ENCODE measurements around the gene CD81. TPM values are rescaled to one million over a fixed set of nuclear protein-coding genes. Genes with fewer than 3 reads are reported as not detected.

CD81 gene
- total RNA-seq, 4 donors from 2014 or later: 54.5 to 87.0 (median 66.8) TPM

GRCh38 chr11:2395856-2396255 is 18.7 kb downstream of the CD81 start:
- peaks cover 12 to 22% of the 10 kb centered on the region in 2 donors for H3K4me1 ChIP-seq
- intact Hi-C loops (cut with DNase I; ENCODE audit: low total_unique reads): no loop called here

GRCh38 chr11:2396471-2396870 is 19.4 kb downstream of the CD81 start:
- in situ Hi-C loops (cut with MboI; ENCODE audit: low sequenced_read_pairs in 4 of 4): no loop called here
- no peak for ATAC-seq
- DNase-seq: no peak
- Histone ChIP-seq H3K36me3 (peaks cover 0 to 27% of the 10 kb centered on the region in 2 donors), H3K27me3 (no peaks in the 10 kb centered on the region), H3K9me3 (no peaks in the 10 kb centered on the region), H3K4me3 (no peak overlapping the region), H3K4me1 (peaks cover 12 to 19% of the 10 kb centered on the region in 2 donors), H3K27ac (no peak overlapping the region)
- intact Hi-C loops (cut with DNase I; ENCODE audit: low total_unique reads): no loop called here
- no peak for TF ChIP-seq POLR2A (IDR thresholded peaks at IDR 0.05)
- TF ChIP-seq, protein P1, sequence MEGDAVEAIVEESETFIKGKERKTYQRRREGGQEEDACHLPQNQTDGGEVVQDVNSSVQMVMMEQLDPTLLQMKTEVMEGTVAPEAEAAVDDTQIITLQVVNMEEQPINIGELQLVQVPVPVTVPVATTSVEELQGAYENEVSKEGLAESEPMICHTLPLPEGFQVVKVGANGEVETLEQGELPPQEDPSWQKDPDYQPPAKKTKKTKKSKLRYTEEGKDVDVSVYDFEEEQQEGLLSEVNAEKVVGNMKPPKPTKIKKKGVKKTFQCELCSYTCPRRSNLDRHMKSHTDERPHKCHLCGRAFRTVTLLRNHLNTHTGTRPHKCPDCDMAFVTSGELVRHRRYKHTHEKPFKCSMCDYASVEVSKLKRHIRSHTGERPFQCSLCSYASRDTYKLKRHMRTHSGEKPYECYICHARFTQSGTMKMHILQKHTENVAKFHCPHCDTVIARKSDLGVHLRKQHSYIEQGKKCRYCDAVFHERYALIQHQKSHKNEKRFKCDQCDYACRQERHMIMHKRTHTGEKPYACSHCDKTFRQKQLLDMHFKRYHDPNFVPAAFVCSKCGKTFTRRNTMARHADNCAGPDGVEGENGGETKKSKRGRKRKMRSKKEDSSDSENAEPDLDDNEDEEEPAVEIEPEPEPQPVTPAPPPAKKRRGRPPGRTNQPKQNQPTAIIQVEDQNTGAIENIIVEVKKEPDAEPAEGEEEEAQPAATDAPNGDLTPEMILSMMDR (IDR thresholded peaks at IDR 0.05 in 4 of 5, conservative IDR thresholded peaks at IDR 0.05 in 1 of 5): no peak

More at GRCh38 chr11:2395856-2396255, 18.7 kb downstream of the CD81 start:
- DNase-seq (no peak), ATAC-seq (no peak)
- Histone ChIP-seq H3K27me3 (no peaks in the 10 kb centered on the region), H3K27ac (no peak overlapping the region), H3K36me3 (peaks cover 0 to 27% of the 10 kb centered on the region in 2 donors), H3K9me3 (no peaks in the 10 kb centered on the region), H3K4me3 (no peak overlapping the region)
- in situ Hi-C loops (cut with MboI; ENCODE audit: low sequenced_read_pairs in 4 of 4): no loop called here
- no peak for TF ChIP-seq POLR2A (IDR thresholded peaks at IDR 0.05)
- TF ChIP-seq, protein P1 (IDR thresholded peaks at IDR 0.05 in 4 of 5, conservative IDR thresholded peaks at IDR 0.05 in 1 of 5): no peak

GRCh38 chr11:2397005-2397404 is 19.9 kb downstream of the CD81 start:
- Histone ChIP-seq H3K27ac (no peak overlapping the region), H3K4me1 (peaks cover 18 to 22% of the 10 kb centered on the region in 2 donors)

DNA sequence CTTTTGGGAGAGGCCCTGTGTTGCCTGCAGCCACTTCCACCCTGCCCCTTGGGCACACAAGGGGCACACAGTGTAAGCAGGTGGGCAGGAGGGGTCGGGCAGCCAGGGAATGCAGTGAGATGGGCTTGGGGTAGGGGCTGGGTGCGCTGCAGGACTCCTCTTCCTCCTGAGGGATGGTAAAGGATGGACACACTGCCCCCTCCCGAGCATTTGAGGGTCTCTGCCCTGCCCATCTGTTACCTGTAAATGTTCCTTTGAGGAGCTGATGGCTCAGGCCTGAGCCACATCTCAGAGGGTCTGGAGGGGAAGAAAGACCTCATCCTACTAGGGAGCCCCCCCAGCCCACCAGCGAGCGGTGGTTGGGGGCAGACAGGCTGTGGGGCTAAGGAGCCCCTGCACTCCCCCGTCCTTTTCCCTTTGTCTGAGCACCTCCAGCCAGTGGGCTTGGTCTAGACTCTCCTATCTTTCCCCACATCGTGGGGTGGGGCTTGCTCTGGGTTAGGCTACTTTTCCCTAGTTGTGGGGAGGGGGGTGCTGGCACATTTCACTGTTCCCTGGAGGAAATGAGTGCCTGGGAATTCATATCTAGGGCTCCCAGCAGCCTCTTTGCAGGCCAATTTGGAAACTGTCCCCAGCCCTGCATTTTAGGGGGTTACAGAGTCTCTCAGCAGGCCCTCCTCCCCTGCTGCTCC is 21.7 kb downstream of the CD81 start:
- peak overlapping the region in 3 of 4 donors; percentile 82 to 86 (median 84) for H3K4me3 ChIP-seq
- H3K27me3 ChIP-seq: no peaks in the 10 kb centered on the region
- DNase-seq (no peak), ATAC-seq (no peak)
- peaks cover 0 to 42% of the 10 kb centered on the region in 2 donors for H3K36me3 ChIP-seq
- intact Hi-C loops (cut with DNase I; ENCODE audit: low total_unique reads): loop anchor here (1.0 kb wide), 1 partner anchor 9 kb away; no protein-coding TSS in a partner anchor
- H3K4me1 ChIP-seq: peaks cover 22 to 26% of the 10 kb centered on the region in 2 donors
- TF ChIP-seq POLR2A (IDR thresholded peaks at IDR 0.05): no peak
- TF ChIP-seq, protein P1 (IDR thresholded peaks at IDR 0.05 in 4 of 5, conservative IDR thresholded peaks at IDR 0.05 in 1 of 5): no peak
- H3K27ac ChIP-seq: peak overlapping the region; percentile 97 to 100 (median 98)
- in situ Hi-C loops (cut with MboI; ENCODE audit: low sequenced_read_pairs in 4 of 4): no loop called here
- no peaks in the 10 kb centered on the region for H3K9me3 ChIP-seq

More at GRCh38 chr11:2397005-2397404, 19.9 kb downstream of the CD81 start:
- intact Hi-C loops (cut with DNase I; ENCODE audit: low total_unique reads) (no loop called here), in situ Hi-C loops (cut with MboI; ENCODE audit: low sequenced_read_pairs in 4 of 4) (no loop called here)
- Histone ChIP-seq H3K27me3 (no peaks in the 10 kb centered on the region), H3K4me3 (no peak overlapping the region), H3K36me3 (peaks cover 0 to 27% of the 10 kb centered on the region in 2 donors), H3K9me3 (no peaks in the 10 kb centered on the region)
- TF ChIP-seq, protein P1 (IDR thresholded peaks at IDR 0.05 in 4 of 5, conservative IDR thresholded peaks at IDR 0.05 in 1 of 5): no peak
- TF ChIP-seq POLR2A (IDR thresholded peaks at IDR 0.05): no peak
- ATAC-seq (no peak), DNase-seq (no peak)

Data from gastrocnemius medialis (tissue), 4 donors.